Activated T-cell treated with anti-CD3 and anti-CD28 coated beads, Interleukin-2, amount 50 U/mL, for 24 hours (primary cell): ENCODE measurements around the gene PLXDC1.

Experiments
- DNase-seq: peaks from one replicate; pipeline ENCODE4 v3.0.0-alpha.2; 2020
- H3K27ac Mint-ChIP-seq: 2 replicates; pipeline ENCODE4 v1.8.0; 2020; ENCODE audit warnings: mild to moderate bottlenecking, mixed read lengths
- H3K27me3 Mint-ChIP-seq: 2 replicates; pipeline ENCODE4 v1.8.0; 2020; ENCODE audit warnings: mixed read lengths
- H3K36me3 Mint-ChIP-seq: 2 replicates; pipeline ENCODE4 v1.8.0; 2020; ENCODE audit warnings: low read depth, mixed read lengths
- H3K4me1 Mint-ChIP-seq: 2 replicates; pipeline ENCODE4 v1.8.0; 2020; ENCODE audit warnings: low read depth, mixed read lengths
- H3K4me3 Mint-ChIP-seq: 2 replicates; pipeline ENCODE4 v1.8.0; 2020; ENCODE audit warnings: mild to moderate bottlenecking, moderate library complexity, mixed read lengths
- H3K9me3 Mint-ChIP-seq: 2 replicates; pipeline ENCODE4 v1.8.0; 2020; ENCODE audit warnings: mixed read lengths

PLXDC1 gene

DNA sequence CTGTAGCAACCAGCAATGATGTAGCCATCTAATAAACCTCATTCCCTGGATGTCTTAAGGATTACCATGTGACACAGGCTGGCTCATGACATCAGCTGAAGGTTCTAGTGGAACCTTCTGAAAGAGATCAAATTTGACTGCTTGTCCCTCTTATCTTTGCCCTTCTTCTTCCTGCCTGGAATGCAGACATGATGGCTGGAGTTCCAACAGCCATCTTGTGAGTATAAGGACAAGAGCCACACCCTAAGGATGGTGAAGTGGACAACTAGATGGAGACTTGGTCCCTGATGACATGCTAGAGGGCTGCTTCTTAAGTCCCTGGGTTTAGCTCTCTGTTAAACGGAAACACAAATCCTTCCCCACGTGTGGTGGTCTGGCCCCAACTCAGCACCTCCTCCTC, 37.6 kb downstream of the PLXDC1 start:
- no peaks in the 10 kb centered on the region for H3K9me3 Mint-ChIP-seq
- peaks cover 5% of the 10 kb centered on the region for H3K4me1 Mint-ChIP-seq
- DNase-seq, result no peak
- H3K36me3 Mint-ChIP-seq, result no peaks in the 10 kb centered on the region
- no peak overlapping the region for H3K4me3 Mint-ChIP-seq
- H3K27me3 Mint-ChIP-seq, result no peaks in the 10 kb centered on the region
- no peak overlapping the region for H3K27ac Mint-ChIP-seq

DNA sequence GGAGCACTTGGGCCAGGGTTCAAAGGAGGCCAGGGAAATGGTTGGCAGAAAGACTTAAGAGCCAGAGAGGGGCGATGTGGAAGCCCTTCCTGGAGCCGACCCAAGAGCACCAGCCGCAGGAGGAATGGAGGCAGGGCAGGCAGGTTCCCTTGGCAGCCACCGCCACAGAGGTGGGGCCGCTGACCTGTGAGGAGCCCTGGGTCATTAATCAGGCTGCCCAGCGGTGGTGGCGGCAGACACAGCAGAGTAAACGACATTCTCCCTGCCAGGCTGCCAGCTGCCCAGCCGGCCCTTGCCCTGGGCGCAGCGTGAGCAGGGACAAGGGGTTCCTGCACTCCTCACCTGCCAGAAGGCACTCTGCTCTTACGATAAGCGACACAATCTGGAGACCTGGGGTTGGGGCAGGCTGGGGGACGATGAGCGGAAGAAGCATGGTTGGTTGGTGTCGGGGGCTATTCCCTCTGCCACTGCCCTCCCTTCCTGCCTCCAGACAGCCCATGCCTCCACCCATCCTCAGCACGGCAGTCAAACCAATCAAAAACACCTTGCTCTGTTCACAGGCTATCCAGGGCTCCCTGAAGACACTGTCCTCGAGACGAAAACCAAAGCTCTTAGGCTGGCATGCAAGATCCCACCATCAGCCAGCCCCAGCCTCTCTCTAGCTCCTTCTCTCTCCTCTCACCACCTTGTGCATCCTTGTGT, 40.9 kb downstream of the PLXDC1 start:
- no peaks in the 10 kb centered on the region for H3K9me3 Mint-ChIP-seq
- no peaks in the 10 kb centered on the region for H3K4me1 Mint-ChIP-seq
- H3K4me3 Mint-ChIP-seq, result no peak overlapping the region
- H3K27ac Mint-ChIP-seq, result no peak overlapping the region
- no peaks in the 10 kb centered on the region for H3K36me3 Mint-ChIP-seq
- DNase-seq, result no peak
- no peaks in the 10 kb centered on the region for H3K27me3 Mint-ChIP-seq

DNA sequence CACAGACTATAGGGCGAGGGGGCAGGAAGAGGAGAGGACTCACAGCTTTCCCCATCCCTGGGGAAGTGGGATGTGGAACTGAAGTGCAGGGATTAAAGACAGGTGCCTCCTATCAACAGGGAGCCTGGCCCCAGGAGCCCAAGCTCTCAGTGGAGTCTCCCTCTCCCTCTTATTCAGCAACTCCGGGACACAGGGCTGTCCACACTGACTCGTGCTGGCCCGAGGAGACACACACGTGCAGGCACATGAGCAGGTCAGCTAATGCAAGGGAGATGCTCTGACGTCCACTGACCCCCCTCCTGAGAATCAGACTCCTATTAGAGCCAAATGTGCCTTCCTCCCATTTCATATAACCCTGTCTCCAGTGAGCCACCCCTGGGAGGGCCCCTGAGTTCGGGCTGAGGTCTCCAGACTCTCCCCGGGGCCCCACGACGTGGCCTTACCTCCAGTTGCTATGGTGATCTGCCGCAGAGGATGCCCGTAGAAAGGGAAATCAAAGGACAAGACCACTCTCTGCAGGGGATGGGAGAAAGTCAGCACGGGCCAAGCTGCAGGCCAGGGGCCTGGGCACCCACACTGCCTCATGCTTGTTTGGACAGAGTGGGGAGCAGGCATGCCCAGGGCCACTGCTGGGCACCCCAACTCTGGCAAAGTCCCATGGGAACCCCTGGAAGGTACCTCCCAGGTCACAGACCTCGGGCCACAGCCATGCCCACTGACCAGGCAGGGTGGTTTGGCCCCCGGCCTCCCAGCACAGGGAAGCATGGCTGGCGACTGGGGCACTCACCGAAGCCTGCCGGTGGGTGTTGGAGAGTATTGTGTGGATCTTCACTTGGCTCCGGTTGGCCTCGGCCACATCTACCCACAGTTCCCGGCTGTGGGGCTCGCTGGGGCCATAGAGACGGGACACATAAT, 42.7 kb downstream of the PLXDC1 start:
- no peak overlapping the region for H3K4me3 Mint-ChIP-seq
- H3K27ac Mint-ChIP-seq, result no peak overlapping the region
- H3K9me3 Mint-ChIP-seq, result no peaks in the 10 kb centered on the region
- DNase-seq, result no peak
- no peaks in the 10 kb centered on the region for H3K36me3 Mint-ChIP-seq
- H3K27me3 Mint-ChIP-seq, result no peaks in the 10 kb centered on the region
- H3K4me1 Mint-ChIP-seq, result no peaks in the 10 kb centered on the region

DNA sequence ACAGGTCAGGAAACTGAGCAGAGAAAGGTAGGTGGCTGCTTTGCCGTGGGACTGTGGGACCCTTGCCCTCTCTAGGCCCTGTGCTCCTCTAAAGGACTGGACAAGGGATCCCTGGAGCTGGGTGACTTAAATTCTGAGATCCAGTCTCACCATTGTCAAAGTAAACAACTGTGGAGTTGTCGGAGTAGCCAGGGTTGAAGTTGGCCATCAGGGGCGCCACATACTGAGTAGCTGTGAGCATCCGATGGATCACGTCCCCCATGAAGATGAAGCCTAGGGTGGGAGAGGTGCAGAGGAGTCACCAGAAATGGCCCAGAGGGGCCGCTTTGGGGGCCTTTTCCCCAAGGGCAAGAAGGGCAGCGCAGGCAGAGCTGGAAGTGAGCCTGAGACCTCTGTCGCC, 43.5 kb downstream of the PLXDC1 start:
- H3K36me3 Mint-ChIP-seq, result no peaks in the 10 kb centered on the region
- no peak overlapping the region for H3K27ac Mint-ChIP-seq
- no peaks in the 10 kb centered on the region for H3K4me1 Mint-ChIP-seq
- no peaks in the 10 kb centered on the region for H3K9me3 Mint-ChIP-seq
- no peak overlapping the region for H3K4me3 Mint-ChIP-seq
- no peak for DNase-seq
- no peaks in the 10 kb centered on the region for H3K27me3 Mint-ChIP-seq

DNA sequence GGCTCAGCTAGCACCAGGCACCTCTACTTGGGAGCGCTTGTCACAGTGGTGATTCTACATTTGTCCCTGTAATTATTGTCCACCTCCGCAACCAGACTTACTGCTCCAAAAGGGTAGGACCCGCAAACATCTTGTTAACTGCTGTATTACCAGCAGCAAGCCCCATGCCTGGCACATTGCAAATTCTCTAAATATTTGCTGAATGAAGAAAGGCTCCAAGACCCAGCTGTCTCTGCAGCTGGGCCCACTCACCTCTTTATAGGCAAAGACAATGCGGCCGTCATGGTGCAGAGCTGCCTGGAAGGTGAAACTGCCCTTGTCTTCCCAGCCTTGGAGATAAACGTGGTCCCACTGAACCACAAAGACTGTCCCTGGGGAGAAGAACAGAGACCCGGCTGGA, 44.3 kb downstream of the PLXDC1 start:
- Mint-ChIP-seq H3K27me3 (no peaks in the 10 kb centered on the region), H3K9me3 (no peaks in the 10 kb centered on the region), H3K4me1 (peaks cover 5% of the 10 kb centered on the region), H3K36me3 (no peaks in the 10 kb centered on the region), H3K27ac (no peak overlapping the region), H3K4me3 (no peak overlapping the region)
- DNase-seq, result no peak

DNA sequence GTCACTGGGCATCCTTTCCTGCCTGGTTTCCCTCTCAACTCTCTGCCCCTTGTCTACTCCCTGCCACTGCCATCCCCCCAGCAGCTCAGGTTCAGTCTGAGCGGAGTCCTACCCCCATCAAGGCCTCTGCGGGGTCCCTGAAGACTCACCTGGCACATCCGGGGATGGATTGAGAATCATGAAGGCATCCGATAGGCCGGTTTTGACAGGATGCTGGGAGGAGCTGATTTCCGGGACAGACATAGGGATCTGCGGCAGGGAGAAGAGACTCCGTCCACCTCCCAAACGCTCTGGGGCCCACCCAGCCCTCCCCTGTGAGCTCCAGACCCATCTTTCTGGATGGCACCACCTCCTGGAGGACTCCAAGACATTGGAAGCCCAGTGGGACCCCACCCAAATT, 45.7 kb downstream of the PLXDC1 start:
- Mint-ChIP-seq H3K27ac (no peak overlapping the region), H3K36me3 (no peaks in the 10 kb centered on the region), H3K4me1 (peaks cover 17% of the 10 kb centered on the region), H3K9me3 (no peaks in the 10 kb centered on the region), H3K27me3 (no peaks in the 10 kb centered on the region), H3K4me3 (no peak overlapping the region)
- DNase-seq, result no peak

DNA sequence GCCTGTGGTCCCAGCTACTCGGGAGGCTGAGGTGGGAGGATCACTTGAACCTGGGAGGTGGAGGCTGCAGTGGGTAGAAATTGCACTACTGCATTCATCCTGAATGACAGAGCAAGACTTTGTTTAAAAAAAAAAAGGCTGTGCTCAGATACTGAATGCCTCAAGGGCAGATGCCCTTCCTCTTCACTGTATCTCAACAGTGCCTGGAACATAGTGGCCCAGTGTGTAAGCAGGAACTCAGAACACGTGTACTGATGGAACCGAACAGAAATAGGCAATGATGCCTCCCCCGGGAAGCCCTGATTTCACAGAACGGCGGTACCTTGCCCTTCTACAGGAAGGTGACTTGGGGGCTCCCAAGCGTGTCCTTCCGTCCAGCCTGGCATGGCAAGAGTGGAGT, 46.8 kb downstream of the PLXDC1 start:
- Mint-ChIP-seq H3K4me3 (no peak overlapping the region), H3K9me3 (no peaks in the 10 kb centered on the region), H3K27ac (no peak overlapping the region), H3K4me1 (peaks cover 17% of the 10 kb centered on the region), H3K27me3 (no peaks in the 10 kb centered on the region), H3K36me3 (no peaks in the 10 kb centered on the region)
- DNase-seq, result no peak

DNA sequence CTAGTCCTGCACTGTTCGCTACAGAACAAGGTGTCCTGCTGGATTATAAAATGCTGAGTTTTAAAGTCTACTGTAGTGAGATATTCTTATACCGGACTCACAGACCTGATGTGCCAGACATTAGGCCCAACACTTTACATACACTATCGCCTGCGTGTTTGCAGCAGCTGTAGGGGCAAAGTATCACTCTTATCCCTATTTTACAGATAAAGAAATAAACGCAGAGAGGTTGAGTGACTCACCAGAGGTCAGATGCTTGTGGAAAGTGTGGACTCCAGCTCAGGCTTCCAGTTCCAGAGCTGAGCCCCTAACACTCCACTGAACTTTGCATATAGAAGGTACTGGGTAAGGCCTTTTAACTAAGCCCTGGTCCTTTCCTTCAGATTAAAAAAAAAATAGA, 47.4 kb downstream of the PLXDC1 start:
- H3K4me3 Mint-ChIP-seq, result no peak overlapping the region
- no peaks in the 10 kb centered on the region for H3K9me3 Mint-ChIP-seq
- no peak overlapping the region for H3K27ac Mint-ChIP-seq
- H3K4me1 Mint-ChIP-seq, result peaks cover 17% of the 10 kb centered on the region
- DNase-seq, result no peak
- H3K27me3 Mint-ChIP-seq, result no peaks in the 10 kb centered on the region
- no peaks in the 10 kb centered on the region for H3K36me3 Mint-ChIP-seq

DNA sequence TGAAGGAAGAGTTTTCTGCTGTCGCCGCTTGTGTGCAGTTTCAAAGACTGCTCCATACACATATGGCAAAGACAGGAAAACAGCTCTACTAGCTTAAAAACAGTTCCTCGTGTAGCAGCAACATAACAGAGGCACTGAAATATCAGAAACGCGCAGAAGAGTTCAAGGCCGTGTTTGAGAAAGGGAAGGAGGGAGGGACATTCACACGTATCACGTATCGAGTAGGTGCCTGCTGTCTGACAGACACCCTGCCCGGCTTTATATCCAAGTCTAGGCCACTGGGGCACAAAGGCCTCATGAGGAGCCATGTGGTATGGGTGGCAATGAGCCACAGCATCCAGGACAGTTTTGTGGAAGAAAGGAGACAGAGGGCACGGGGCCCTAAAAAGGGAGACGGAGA, 50.3 kb downstream of the PLXDC1 start:
- H3K27me3 Mint-ChIP-seq, result no peaks in the 10 kb centered on the region
- no peaks in the 10 kb centered on the region for H3K9me3 Mint-ChIP-seq
- no peak for DNase-seq
- peaks cover 39% of the 10 kb centered on the region for H3K4me1 Mint-ChIP-seq
- no peaks in the 10 kb centered on the region for H3K36me3 Mint-ChIP-seq
- no peak overlapping the region for H3K4me3 Mint-ChIP-seq
- H3K27ac Mint-ChIP-seq, result no peak overlapping the region

DNA sequence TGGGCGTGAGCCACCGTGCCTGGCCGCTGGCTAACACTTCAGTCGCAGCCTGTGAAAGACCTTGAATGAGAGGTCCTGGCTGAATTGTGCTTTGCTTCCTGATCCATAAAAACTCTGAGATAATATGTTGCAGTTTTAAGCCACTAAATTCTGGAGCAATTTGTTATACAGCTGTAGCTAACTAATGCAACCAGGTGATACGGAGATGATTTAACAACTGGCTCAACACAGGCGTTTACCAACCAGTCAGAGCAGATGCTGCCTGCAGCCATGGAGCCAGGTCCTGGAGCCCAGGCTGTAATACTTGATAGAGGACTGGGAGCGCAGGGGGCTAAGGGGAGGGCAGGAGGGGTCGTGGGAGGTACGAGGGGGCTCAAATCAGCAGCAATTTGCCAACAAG, 50.9 kb downstream of the PLXDC1 start:
- no peak overlapping the region for H3K27ac Mint-ChIP-seq
- H3K9me3 Mint-ChIP-seq, result no peaks in the 10 kb centered on the region
- H3K4me1 Mint-ChIP-seq, result peaks cover 44% of the 10 kb centered on the region
- H3K36me3 Mint-ChIP-seq, result no peaks in the 10 kb centered on the region
- H3K4me3 Mint-ChIP-seq, result no peak overlapping the region
- H3K27me3 Mint-ChIP-seq, result no peaks in the 10 kb centered on the region
- no peak for DNase-seq

DNA sequence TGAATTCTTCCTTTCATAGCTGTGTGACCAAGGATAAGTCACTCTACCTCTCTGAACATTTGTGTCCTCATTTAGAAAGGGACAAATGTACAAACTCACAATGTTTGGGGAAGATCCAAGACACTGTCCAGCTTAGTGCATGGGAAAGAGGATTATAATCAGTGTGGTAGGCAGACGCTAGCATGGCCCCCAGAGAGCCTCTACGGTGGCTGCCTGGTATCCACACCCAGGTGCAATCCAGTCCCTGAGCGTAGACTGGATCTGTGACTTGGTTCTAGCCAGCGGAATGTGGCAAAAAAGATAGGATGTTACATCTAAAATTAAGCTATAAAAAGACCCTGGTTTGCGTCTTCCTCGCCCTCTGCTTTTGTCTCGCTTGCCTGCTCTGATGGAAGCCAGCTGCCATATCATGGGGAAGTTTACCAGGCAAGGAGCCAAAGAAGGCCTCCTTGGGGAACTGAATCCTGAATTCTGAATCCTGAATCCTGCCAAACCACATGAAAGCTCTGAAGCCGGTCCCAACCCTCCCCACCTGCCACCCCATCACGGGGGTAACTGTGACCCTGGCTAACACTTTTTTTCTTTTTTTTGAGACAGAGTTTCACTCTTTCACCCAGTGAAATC, 51.7 kb downstream of the PLXDC1 start:
- H3K27me3 Mint-ChIP-seq, result no peaks in the 10 kb centered on the region
- H3K4me3 Mint-ChIP-seq, result no peak overlapping the region
- H3K9me3 Mint-ChIP-seq, result no peaks in the 10 kb centered on the region
- no peak for DNase-seq
- H3K36me3 Mint-ChIP-seq, result no peaks in the 10 kb centered on the region
- H3K27ac Mint-ChIP-seq, result no peak overlapping the region
- peaks cover 50% of the 10 kb centered on the region for H3K4me1 Mint-ChIP-seq

DNA sequence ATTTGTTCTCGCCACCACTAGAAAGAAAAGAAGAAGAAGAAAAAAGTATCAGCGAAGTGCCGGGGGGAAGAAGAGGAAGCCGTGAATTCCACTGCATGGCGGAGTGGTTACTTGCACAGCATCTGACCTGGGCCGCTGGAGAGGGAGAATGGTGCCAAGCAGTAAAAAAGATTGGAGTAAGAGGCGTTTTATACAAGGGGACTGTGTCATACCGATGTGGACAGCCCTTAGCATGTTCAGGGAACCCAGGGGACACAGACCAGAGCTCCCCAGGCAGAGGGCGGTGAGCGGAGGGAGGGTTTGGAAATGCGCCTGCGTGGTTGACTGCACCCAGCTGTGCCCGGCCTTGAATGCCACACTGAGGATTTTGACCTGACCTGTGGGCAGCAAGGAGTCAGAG, 52.8 kb downstream of the PLXDC1 start:
- no peak overlapping the region for H3K4me3 Mint-ChIP-seq
- H3K36me3 Mint-ChIP-seq, result no peaks in the 10 kb centered on the region
- no peaks in the 10 kb centered on the region for H3K9me3 Mint-ChIP-seq
- H3K4me1 Mint-ChIP-seq, result peaks cover 61% of the 10 kb centered on the region
- H3K27ac Mint-ChIP-seq, result no peak overlapping the region
- H3K27me3 Mint-ChIP-seq, result no peaks in the 10 kb centered on the region
- DNase-seq, result no peak

DNA sequence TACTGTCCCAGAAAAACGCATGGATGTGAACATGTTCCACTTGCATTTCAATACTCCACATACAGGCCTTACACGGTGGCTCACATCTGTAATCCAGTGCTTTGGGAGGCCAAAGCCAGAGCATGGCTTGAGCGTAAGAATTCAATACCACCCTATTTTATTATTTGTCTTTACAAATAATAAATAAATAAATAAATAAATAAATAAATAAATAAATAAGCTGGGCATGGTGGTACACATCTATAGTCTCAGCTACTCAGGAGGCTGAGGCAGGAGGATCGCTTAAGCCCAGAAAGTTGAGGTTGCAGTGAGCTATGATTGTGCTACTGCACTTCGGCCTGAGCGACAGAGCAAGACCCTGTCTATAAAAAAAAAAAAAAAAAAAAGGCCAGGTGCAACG, 53.9 kb downstream of the PLXDC1 start:
- H3K36me3 Mint-ChIP-seq, result no peaks in the 10 kb centered on the region
- no peak for DNase-seq
- no peaks in the 10 kb centered on the region for H3K27me3 Mint-ChIP-seq
- H3K27ac Mint-ChIP-seq, result peak overlapping the region; percentile 83
- H3K4me3 Mint-ChIP-seq, result no peak overlapping the region
- peaks cover 67% of the 10 kb centered on the region for H3K4me1 Mint-ChIP-seq
- H3K9me3 Mint-ChIP-seq, result no peaks in the 10 kb centered on the region

DNA sequence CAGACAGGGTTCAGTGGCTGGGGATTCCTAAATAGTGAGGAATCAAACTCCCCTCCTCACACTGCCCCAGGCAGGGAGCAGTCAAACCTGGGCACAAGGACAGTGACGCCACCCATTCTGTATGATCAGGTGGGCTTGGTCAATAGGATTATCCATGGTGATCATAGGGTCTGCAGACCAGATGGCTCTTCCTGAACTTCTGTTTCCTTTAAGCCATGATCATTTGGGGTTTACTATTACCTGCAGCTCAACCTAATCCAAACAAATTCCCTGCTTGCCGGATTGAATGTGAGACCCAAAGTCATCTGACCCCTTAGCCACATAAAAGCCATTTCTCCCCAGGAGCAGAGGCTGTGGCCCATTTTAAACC, 54.3 kb downstream of the PLXDC1 start:
- Mint-ChIP-seq H3K36me3 (no peaks in the 10 kb centered on the region), H3K9me3 (no peaks in the 10 kb centered on the region), H3K4me3 (no peak overlapping the region), H3K27ac (peak overlapping the region; percentile 83), H3K27me3 (no peaks in the 10 kb centered on the region), H3K4me1 (peaks cover 67% of the 10 kb centered on the region)
- no peak for DNase-seq
